Activated naive CD4-positive, alpha-beta T cell treated with anti-CD3 and anti-CD28 coated beads, Interleukin-2, amount 50 U/mL, for 24 hours (primary cell): ENCODE measurements around the gene GP5.

Experiments used
- H3K27ac Mint-ChIP-seq: one replicate; pipeline ENCODE4 v1.8.0; 2021; ENCODE audit warnings: mild to moderate bottlenecking, mixed read lengths
- H3K27me3 Mint-ChIP-seq: one replicate; pipeline ENCODE4 v1.8.0; 2021; ENCODE audit warnings: mixed read lengths
- H3K36me3 Mint-ChIP-seq: one replicate; pipeline ENCODE4 v1.8.0; 2021; ENCODE audit warnings: mixed read lengths
- H3K4me1 Mint-ChIP-seq: one replicate; pipeline ENCODE4 v1.8.0; 2021; ENCODE audit warnings: mixed read lengths
- H3K4me3 Mint-ChIP-seq: one replicate; pipeline ENCODE4 v1.8.0; 2021; ENCODE audit warnings: mild to moderate bottlenecking, mixed read lengths
- H3K9me3 Mint-ChIP-seq: one replicate; pipeline ENCODE4 v1.8.0; 2021; ENCODE audit warnings: mixed read lengths

The GP5 gene, protein sequence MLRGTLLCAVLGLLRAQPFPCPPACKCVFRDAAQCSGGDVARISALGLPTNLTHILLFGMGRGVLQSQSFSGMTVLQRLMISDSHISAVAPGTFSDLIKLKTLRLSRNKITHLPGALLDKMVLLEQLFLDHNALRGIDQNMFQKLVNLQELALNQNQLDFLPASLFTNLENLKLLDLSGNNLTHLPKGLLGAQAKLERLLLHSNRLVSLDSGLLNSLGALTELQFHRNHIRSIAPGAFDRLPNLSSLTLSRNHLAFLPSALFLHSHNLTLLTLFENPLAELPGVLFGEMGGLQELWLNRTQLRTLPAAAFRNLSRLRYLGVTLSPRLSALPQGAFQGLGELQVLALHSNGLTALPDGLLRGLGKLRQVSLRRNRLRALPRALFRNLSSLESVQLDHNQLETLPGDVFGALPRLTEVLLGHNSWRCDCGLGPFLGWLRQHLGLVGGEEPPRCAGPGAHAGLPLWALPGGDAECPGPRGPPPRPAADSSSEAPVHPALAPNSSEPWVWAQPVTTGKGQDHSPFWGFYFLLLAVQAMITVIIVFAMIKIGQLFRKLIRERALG

DNA sequence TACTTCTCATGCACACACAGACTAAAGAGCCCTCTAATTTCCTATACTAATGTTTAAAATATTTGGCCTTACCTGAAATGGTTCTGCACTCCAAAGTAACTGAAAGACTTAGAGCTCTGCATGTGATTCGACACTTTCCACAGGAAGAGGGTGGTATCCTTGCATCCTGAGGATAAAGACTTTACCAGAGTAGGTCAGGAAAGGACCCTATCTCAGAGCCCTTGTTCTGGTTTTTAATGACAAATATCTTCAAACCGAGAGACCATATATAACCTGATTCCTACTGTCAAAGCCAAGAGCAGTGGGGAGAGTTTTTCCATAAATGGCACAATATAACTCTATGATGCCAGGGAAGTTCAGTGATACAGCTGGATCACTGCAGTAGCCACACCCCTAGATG lies at the start of gene GP5:
TSS of gene GP5 (minus strand) at position 101 of the 400 bp plus-strand sequence. CDS start 984 bp downstream, outside the sequence.
- Mint-ChIP-seq H3K27me3 (no peaks in the 10 kb centered on the region), H3K4me1 (peaks cover 56% of the 10 kb centered on the region), H3K27ac (peak within 1 kb of the TSS; percentile 17), H3K36me3 (no peaks in the 10 kb centered on the region), H3K4me3 (peak within 1 kb of the TSS; percentile 90), H3K9me3 (no peaks in the 10 kb centered on the region)

DNA sequence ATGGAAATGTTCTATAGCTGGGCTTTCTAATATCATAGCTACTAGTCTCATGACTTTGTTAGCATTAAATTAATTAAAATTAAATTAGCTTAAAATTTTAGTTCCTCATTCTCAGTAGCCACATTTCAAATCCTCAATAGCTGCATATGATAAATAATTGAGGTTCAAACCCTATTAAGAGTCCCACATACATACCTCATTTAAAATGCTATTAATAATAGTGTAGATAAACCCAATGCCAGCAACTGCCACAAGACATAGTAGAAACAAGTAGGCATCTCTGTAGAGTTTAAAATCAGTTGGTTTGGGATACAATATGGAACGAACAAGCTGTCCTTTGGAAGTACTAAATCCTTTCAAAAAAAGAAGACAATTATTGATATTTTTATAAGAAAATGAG lies 48.6 kb upstream of the GP5 start:
- no peaks in the 10 kb centered on the region for H3K27me3 Mint-ChIP-seq
- peak overlapping the region; percentile 12 for H3K27ac Mint-ChIP-seq
- no peak overlapping the region for H3K4me3 Mint-ChIP-seq
- peaks cover 32% of the 10 kb centered on the region for H3K36me3 Mint-ChIP-seq
- H3K9me3 Mint-ChIP-seq, result no peaks in the 10 kb centered on the region
- H3K4me1 Mint-ChIP-seq, result peaks cover 8% of the 10 kb centered on the region

- Mint-ChIP-seq H3K36me3 (peaks cover 30% of the 10 kb centered on the region), H3K27me3 (no peaks in the 10 kb centered on the region), H3K9me3 (no peaks in the 10 kb centered on the region), H3K4me3 (no peak overlapping the region), H3K4me1 (peaks cover 8% of the 10 kb centered on the region), H3K27ac (peak overlapping the region; percentile 12)
Measured at GRCh38 chr3:194447161-194447560, 48.1 kb upstream of the GP5 start.

GRCh38 chr3:194446754-194447153 lies 47.7 kb upstream of the GP5 start:
- no peak overlapping the region for H3K27ac Mint-ChIP-seq
- H3K4me1 Mint-ChIP-seq, result peaks cover 8% of the 10 kb centered on the region
- H3K9me3 Mint-ChIP-seq, result no peaks in the 10 kb centered on the region
- H3K36me3 Mint-ChIP-seq, result peaks cover 30% of the 10 kb centered on the region
- H3K27me3 Mint-ChIP-seq, result no peaks in the 10 kb centered on the region
- H3K4me3 Mint-ChIP-seq, result no peak overlapping the region

DNA sequence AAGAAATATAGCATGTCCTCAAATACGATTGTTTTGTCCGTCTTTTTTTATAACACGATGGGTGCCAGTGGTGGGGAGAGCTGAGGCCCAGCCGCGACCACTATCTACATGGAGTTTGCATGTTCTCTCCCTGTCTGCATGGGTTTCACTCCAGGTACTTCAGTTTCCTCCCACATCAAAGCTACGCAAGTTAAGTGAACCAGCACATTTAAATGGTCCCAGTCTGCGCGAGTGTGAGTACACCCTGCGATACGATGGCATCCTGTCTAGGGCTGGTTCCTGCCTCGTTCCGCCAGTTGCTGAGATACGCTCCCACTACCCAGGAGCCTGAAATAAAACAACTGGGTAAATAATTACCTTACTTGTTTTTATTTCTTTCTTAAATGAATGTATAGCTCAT lies 47.1 kb upstream of the GP5 start:
- Mint-ChIP-seq H3K36me3 (peaks cover 28% of the 10 kb centered on the region), H3K4me3 (no peak overlapping the region), H3K27ac (no peak overlapping the region), H3K9me3 (no peaks in the 10 kb centered on the region), H3K4me1 (peaks cover 8% of the 10 kb centered on the region), H3K27me3 (no peaks in the 10 kb centered on the region)

DNA sequence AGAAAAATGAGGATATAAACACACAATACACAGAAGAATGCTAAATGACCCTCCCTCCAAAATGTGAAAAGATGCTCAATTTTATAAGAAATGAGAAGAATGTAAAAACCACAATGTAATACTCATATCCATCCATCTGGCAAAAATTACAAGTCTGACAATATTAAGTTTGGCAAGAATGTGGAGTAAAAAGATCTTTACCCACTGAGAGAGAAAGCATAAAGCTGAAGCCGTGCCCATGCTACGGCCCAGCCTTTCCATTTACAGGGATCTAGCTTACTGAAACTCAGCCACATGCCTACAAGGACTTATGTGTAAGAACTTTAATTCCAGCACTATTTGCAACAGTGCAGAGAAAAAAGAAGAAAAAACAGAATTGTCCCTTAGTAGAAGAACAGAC lies 44.8 kb upstream of the GP5 start:
- H3K9me3 Mint-ChIP-seq, result no peaks in the 10 kb centered on the region
- peaks cover 10% of the 10 kb centered on the region for H3K4me1 Mint-ChIP-seq
- H3K36me3 Mint-ChIP-seq, result peaks cover 28% of the 10 kb centered on the region
- no peak overlapping the region for H3K4me3 Mint-ChIP-seq
- H3K27ac Mint-ChIP-seq, result no peak overlapping the region
- H3K27me3 Mint-ChIP-seq, result no peaks in the 10 kb centered on the region

GRCh38 chr3:194440756-194441155 lies 41.7 kb upstream of the GP5 start:
- no peaks in the 10 kb centered on the region for H3K27me3 Mint-ChIP-seq
- peaks cover 6% of the 10 kb centered on the region for H3K4me1 Mint-ChIP-seq
- no peak overlapping the region for H3K4me3 Mint-ChIP-seq
- peaks cover 30% of the 10 kb centered on the region for H3K36me3 Mint-ChIP-seq
- no peak overlapping the region for H3K27ac Mint-ChIP-seq
- no peaks in the 10 kb centered on the region for H3K9me3 Mint-ChIP-seq

DNA sequence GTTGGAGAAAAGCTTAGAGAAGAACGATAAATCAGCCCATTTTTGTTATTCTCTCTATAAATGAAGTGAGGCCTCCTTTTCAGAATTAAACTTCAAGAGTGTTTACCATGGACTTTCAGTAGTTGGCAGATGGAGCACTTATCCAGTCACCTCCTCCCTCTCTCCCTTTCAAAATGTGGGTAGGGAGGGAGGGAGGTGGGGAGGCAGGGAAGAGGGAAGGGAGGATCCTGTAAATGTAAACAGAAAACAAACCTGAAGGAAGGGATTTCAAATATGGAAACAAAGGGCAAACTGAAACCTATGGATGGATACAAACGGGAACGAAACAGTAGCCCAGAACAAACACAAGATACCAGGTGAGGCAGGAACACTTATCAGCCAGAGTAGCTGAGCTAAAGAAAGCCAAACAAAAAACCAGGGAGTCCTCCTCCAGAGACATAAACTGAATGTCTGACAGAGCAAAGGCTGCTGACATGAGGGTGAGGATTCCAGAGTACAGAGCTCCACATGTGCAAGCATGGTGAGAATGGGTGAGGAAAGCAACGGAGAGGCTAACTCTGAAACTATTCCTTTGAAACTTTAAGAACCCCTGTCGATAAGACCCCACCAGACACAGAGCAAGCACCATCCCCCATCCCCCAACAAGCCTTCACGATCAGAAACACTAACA lies 41.0 kb upstream of the GP5 start:
- H3K27me3 Mint-ChIP-seq, result no peaks in the 10 kb centered on the region
- H3K4me1 Mint-ChIP-seq, result peaks cover 6% of the 10 kb centered on the region
- no peak overlapping the region for H3K27ac Mint-ChIP-seq
- H3K4me3 Mint-ChIP-seq, result no peak overlapping the region
- H3K9me3 Mint-ChIP-seq, result no peaks in the 10 kb centered on the region
- H3K36me3 Mint-ChIP-seq, result peaks cover 31% of the 10 kb centered on the region

DNA sequence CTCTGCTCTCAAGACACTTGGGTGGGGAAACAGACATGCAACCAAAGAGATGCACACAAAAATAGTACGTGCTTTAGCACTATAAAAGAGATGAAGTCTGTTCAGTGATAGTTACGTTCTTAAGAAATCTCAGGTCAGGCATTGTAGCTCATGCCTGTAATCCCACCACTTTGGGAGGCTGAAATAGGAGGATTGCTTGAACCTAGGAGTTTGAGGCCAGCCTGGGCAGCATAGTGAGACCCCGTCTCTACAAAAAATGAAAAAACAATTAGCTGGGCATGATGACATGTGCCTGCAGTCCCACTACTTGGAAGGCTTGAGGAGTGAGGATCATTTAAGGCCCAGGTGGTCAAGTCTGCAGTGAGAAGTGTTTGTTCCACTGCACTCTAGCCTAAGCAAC lies 35.4 kb upstream of the GP5 start:
- Mint-ChIP-seq H3K36me3 (peaks cover 33% of the 10 kb centered on the region), H3K4me1 (peaks cover 3% of the 10 kb centered on the region), H3K9me3 (no peaks in the 10 kb centered on the region), H3K27ac (no peak overlapping the region), H3K4me3 (no peak overlapping the region), H3K27me3 (no peaks in the 10 kb centered on the region)

GRCh38 chr3:194431554-194431953 lies 32.5 kb upstream of the GP5 start:
- Mint-ChIP-seq H3K27ac (no peak overlapping the region), H3K4me1 (no peaks in the 10 kb centered on the region), H3K4me3 (no peak overlapping the region), H3K36me3 (peaks cover 31% of the 10 kb centered on the region), H3K9me3 (no peaks in the 10 kb centered on the region), H3K27me3 (no peaks in the 10 kb centered on the region)

- Mint-ChIP-seq H3K4me1 (no peaks in the 10 kb centered on the region), H3K27ac (no peak overlapping the region), H3K9me3 (no peaks in the 10 kb centered on the region), H3K27me3 (no peaks in the 10 kb centered on the region), H3K36me3 (peaks cover 18% of the 10 kb centered on the region), H3K4me3 (no peak overlapping the region)
Measured at GRCh38 chr3:194425399-194425798, 26.3 kb upstream of the GP5 start.

DNA sequence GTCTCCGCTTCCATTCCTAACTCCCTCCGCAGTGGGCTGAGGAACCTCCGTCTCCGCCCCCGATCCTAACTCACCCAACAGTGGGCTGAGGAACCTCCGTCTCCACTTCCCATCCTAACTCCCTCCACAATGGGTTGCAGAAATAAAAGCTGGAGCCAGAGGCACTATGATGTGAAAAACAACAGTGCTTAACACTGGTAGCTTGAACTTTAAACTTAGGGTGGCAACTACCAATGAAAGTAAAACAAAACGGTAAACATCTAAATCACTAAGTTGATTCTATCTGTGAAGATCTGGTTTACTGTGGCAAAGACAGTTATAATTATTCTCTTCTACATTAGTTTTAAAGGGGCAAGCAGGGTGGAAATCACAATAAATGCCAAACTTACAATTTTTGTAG lies 25.9 kb upstream of the GP5 start:
- no peak overlapping the region for H3K4me3 Mint-ChIP-seq
- H3K9me3 Mint-ChIP-seq, result no peaks in the 10 kb centered on the region
- H3K27me3 Mint-ChIP-seq, result no peaks in the 10 kb centered on the region
- no peak overlapping the region for H3K27ac Mint-ChIP-seq
- peaks cover 18% of the 10 kb centered on the region for H3K36me3 Mint-ChIP-seq
- H3K4me1 Mint-ChIP-seq, result no peaks in the 10 kb centered on the region

DNA sequence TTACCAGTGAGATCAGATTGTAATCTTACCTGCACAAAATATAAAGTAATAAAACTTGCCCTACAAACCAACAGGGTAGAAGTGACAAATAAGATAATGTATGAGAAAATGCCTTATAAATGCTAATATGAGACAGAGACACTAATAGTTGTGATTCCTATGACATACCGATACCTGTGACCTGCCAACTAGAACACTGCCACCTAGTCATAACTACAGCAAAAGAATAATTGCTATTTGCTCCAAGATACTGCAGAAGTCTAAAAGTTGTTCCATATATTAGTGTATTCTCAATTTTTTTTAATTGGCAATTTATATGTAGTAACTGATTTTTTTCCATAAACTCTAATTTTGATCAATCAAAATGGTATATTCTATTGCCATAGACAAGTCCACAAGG lies 25.3 kb upstream of the GP5 start:
- Mint-ChIP-seq H3K9me3 (no peaks in the 10 kb centered on the region), H3K36me3 (peaks cover 14% of the 10 kb centered on the region), H3K27ac (no peak overlapping the region), H3K27me3 (no peaks in the 10 kb centered on the region), H3K4me1 (no peaks in the 10 kb centered on the region), H3K4me3 (no peak overlapping the region)

GRCh38 chr3:194423317-194423716 lies 24.3 kb upstream of the GP5 start:
- no peak overlapping the region for H3K4me3 Mint-ChIP-seq
- no peaks in the 10 kb centered on the region for H3K9me3 Mint-ChIP-seq
- H3K36me3 Mint-ChIP-seq, result peaks cover 13% of the 10 kb centered on the region
- H3K27me3 Mint-ChIP-seq, result no peaks in the 10 kb centered on the region
- H3K27ac Mint-ChIP-seq, result no peak overlapping the region
- H3K4me1 Mint-ChIP-seq, result no peaks in the 10 kb centered on the region

GRCh38 chr3:194422188-194422587 lies 23.1 kb upstream of the GP5 start:
- Mint-ChIP-seq H3K27me3 (no peaks in the 10 kb centered on the region), H3K4me1 (no peaks in the 10 kb centered on the region), H3K4me3 (no peak overlapping the region), H3K36me3 (peaks cover 12% of the 10 kb centered on the region), H3K27ac (no peak overlapping the region), H3K9me3 (no peaks in the 10 kb centered on the region)

DNA sequence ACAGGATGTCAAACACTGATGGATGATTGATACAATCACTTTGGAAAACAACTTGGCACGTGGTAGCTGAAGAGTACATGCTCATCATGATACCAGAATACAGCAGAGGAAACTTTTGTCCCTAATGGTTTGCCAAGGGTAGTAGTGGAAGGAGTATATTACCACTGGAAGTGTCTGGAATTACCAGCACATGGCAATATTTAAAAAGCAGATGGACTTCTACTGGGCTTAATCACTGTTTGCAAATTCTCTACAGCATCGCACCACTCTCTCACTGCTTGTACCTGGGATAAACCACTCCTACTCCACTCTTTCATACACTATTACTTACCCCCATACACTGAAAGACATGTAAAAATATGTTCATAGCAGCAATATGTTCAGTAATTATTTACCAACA lies 19.6 kb upstream of the GP5 start:
- H3K27ac Mint-ChIP-seq, result no peak overlapping the region
- H3K4me3 Mint-ChIP-seq, result no peak overlapping the region
- H3K36me3 Mint-ChIP-seq, result peaks cover 15% of the 10 kb centered on the region
- H3K27me3 Mint-ChIP-seq, result no peaks in the 10 kb centered on the region
- no peaks in the 10 kb centered on the region for H3K9me3 Mint-ChIP-seq
- H3K4me1 Mint-ChIP-seq, result peaks cover under 1% of the 10 kb centered on the region
